GM21423 (cell line): ENCODE results near the gene BOD1L2.

Source experiments
- ATAC-seq: cut with Tn5 transposase; IDR thresholded peaks from one replicate; pipeline ENCODE4 v1.9.1; 2021; ENCODE audit warnings: mild to moderate bottlenecking, moderate library complexity; ENCODE audit not compliant: unreplicated experiment

Gene BOD1L2

GRCh38 chr18:57149531-57149930 is 2.6 kb downstream of the BOD1L2 start:
- ATAC-seq: no peak

- no peak for ATAC-seq
Observed at GRCh38 chr18:57150081-57150480, 3.2 kb downstream of the BOD1L2 start.

GRCh38 chr18:57150828-57151227 is 3.9 kb downstream of the BOD1L2 start:
- no peak for ATAC-seq

GRCh38 chr18:57154191-57154830 is 7.4 kb downstream of the BOD1L2 start:
- ATAC-seq: no peak

- no peak for ATAC-seq
Observed at GRCh38 chr18:57164401-57164800, 17.5 kb downstream of the BOD1L2 start.

- ATAC-seq: no peak
Observed at GRCh38 chr18:57167617-57168308, 20.9 kb downstream of the BOD1L2 start.

GRCh38 chr18:57171026-57171425 is 24.1 kb downstream of the BOD1L2 start:
- ATAC-seq: no peak

- ATAC-seq: no peak
Observed at GRCh38 chr18:57175532-57175931, 28.6 kb downstream of the BOD1L2 start.

GRCh38 chr18:57185434-57185833 is 38.5 kb downstream of the BOD1L2 start:
- no peak for ATAC-seq

- no peak for ATAC-seq
Observed at GRCh38 chr18:57188851-57189557, 42.1 kb downstream of the BOD1L2 start.

- ATAC-seq: no peak
Observed at GRCh38 chr18:57190026-57190425, 43.1 kb downstream of the BOD1L2 start.

- no peak for ATAC-seq
Observed at GRCh38 chr18:57194070-57194469, 47.2 kb downstream of the BOD1L2 start.

- no peak for ATAC-seq
Observed at GRCh38 chr18:57194622-57195021, 47.7 kb downstream of the BOD1L2 start.

GRCh38 chr18:57195341-57195740 is 48.5 kb downstream of the BOD1L2 start:
- no peak for ATAC-seq

- ATAC-seq: no peak
Observed at GRCh38 chr18:57197261-57197660, 50.4 kb downstream of the BOD1L2 start.

- ATAC-seq: no peak
Observed at GRCh38 chr18:57198073-57198472, 51.2 kb downstream of the BOD1L2 start.
